Endothelial cell of umbilical vein (primary cell): ENCODE measurements around the gene IL34. TPM values are rescaled to one million over a fixed set of nuclear protein-coding genes. Genes with fewer than 3 reads are reported as not detected.

Experiments
- BruUV-seq: library from RNA; stranded (reverse); fragments of 400-500 nt; replicated peaks from 2 replicates; lab custom pipeline; 2021; lab: Mats Ljungman, UMichigan
- CTCF ChIA-PET: fragments of 300-600, 350-600 bp; sonication (Branson Sonifier 250); formaldehyde crosslinking; loops from one replicate; lab custom pipeline; 2021; ENCODE audit warnings: antibody characterized with exemption, inconsistent platforms; lab: Charles Lee
- POLR2A ChIA-PET: fragments of 300-600, 350-600 bp; sonication (Branson Sonifier 250); formaldehyde crosslinking; loops from one replicate; lab custom pipeline; 2021; ENCODE audit warnings: antibody characterized with exemption, inconsistent platforms; lab: Charles Lee
- DNase-seq: peaks from one replicate; pipeline ENCODE4 v3.0.0-alpha.2; 2011; ENCODE audit warnings: low read depth, low spot score
- FAIRE-seq: peaks from 2 replicates; lab custom pipeline; 2011; peaks lifted over from hg19 to GRCh38; lab: Jason Lieb, UNC
- H2AFZ ChIP-seq: 2 replicates; pipeline ENCODE4 v1.6.0; 2012; ENCODE audit warnings: low read depth, low read length, control low read depth, inconsistent platforms
- H3K27ac ChIP-seq: 2 replicates; pipeline ENCODE4 v1.5.1; 2011; ENCODE audit warnings: low read depth, mild to moderate bottlenecking, control low read depth, low read length, moderate library complexity; ENCODE audit not compliant: insufficient read depth
- H3K27me3 ChIP-seq, 2 experiments: 2 replicates each; pipeline versions ENCODE4 v1.6.0 to v1.6.1; 2011; ENCODE audit warnings: low read length in 2 of 2, mixed read lengths in 1 of 2; ENCODE audit not compliant: control insufficient read depth in 2 of 2, insufficient read depth in 2 of 2
- H3K36me3 ChIP-seq, 2 experiments: 2 replicates in 1 of 2; 3 replicates in 1 of 2; pipeline ENCODE4 v1.5.1; 2011; ENCODE audit warnings: low read length in 2 of 2, mild to moderate bottlenecking in 1 of 2, moderate library complexity in 1 of 2; ENCODE audit not compliant: control insufficient read depth in 2 of 2, insufficient read depth in 2 of 2; ENCODE audit errors: extremely low read depth in 1 of 2
- H3K4me1 ChIP-seq: 3 replicates; pipeline ENCODE4 v1.5.1; 2011; ENCODE audit warnings: mild to moderate bottlenecking, low read length; ENCODE audit not compliant: control insufficient read depth, insufficient read depth; ENCODE audit errors: extremely low read depth
- H3K4me2 ChIP-seq: 2 replicates; pipeline ENCODE4 v1.6.1; 2011; ENCODE audit warnings: low read length, control low read depth, mixed read lengths; ENCODE audit not compliant: insufficient read depth
- H3K4me3 ChIP-seq, 3 experiments: fragments of 200-600 bp in 1 of 3; sonication (generic), shearing (Covaris generic) in 1 of 3; replicated peaks in 1 of 3; 2 replicates each; pipeline ENCODE4 v1.5.1; 2011 to 2016; ENCODE audit warnings: control low read depth in 3 of 3, low read length in 3 of 3, mild to moderate bottlenecking in 2 of 3, inconsistent platforms in 1 of 3, low read depth in 1 of 3, moderate library complexity in 1 of 3; ENCODE audit not compliant: insufficient read depth in 1 of 3
- H3K79me2 ChIP-seq: 2 replicates; pipeline ENCODE4 v1.6.0; 2012; ENCODE audit warnings: low read length, inconsistent platforms; ENCODE audit not compliant: control insufficient read depth, insufficient read depth
- H3K9ac ChIP-seq: replicated peaks from 2 replicates; pipeline ENCODE3; 2011; ENCODE audit warnings: low read length, control low read depth; ENCODE audit not compliant: insufficient read depth; ENCODE audit errors: extremely low read depth
- H3K9me1 ChIP-seq: replicated peaks from 3 replicates; pipeline ENCODE4 v1.6.0; 2011; ENCODE audit warnings: mild to moderate bottlenecking, low read length; ENCODE audit not compliant: control insufficient read depth, insufficient read depth; ENCODE audit errors: extremely low read depth
- H3K9me3 ChIP-seq: replicated peaks from 2 replicates; pipeline ENCODE4 v1.5.1; 2012; ENCODE audit warnings: low read length, inconsistent platforms; ENCODE audit not compliant: control insufficient read depth, insufficient read depth
- H4K20me1 ChIP-seq: replicated peaks from 2 replicates; pipeline ENCODE3; 2011; ENCODE audit warnings: mild to moderate bottlenecking, low read length; ENCODE audit not compliant: control insufficient read depth, insufficient read depth; ENCODE audit errors: extremely low read depth
- EZH2 ChIP-seq: IDR thresholded peaks from 2 replicates; pipeline ENCODE4 v1.6.1; 2012; ENCODE audit warnings: borderline replicate concordance, low read depth, mild to moderate bottlenecking, moderate library complexity, low read length, inconsistent platforms; ENCODE audit not compliant: severe bottlenecking
- FOS ChIP-seq: IDR thresholded peaks from 2 replicates; pipeline ENCODE4 v1.6.1; 2011; ENCODE audit warnings: mild to moderate bottlenecking, low read length, moderate library complexity, borderline replicate concordance; ENCODE audit not compliant: insufficient read depth
- GATA2 ChIP-seq: IDR thresholded peaks from 2 replicates; pipeline ENCODE4 v1.7.0; 2011; ENCODE audit warnings: low read depth, mild to moderate bottlenecking, moderate library complexity, mixed read lengths, low read length; ENCODE audit not compliant: insufficient read length, insufficient read depth
- JUN ChIP-seq: IDR thresholded peaks from 2 replicates; pipeline ENCODE4 v1.6.1; 2011; ENCODE audit warnings: borderline replicate concordance, low read depth; ENCODE audit not compliant: insufficient read length, insufficient read depth
- MAX ChIP-seq: IDR thresholded peaks from 2 replicates; pipeline ENCODE4 v1.6.1; 2011; ENCODE audit not compliant: insufficient read depth, insufficient read length
- MYC ChIP-seq: IDR thresholded peaks from one replicate; pipeline ENCODE4 v1.6.1; 2011; ENCODE audit warnings: mild to moderate bottlenecking, low read depth, low read length
- POLR2A ChIP-seq: IDR thresholded peaks from 2 replicates; pipeline ENCODE4 v1.6.1; 2012; ENCODE audit warnings: low read depth, mild to moderate bottlenecking, control low read depth, low read length
- POLR2AphosphoS5 ChIP-seq: IDR thresholded peaks from 2 replicates; pipeline ENCODE4 v1.6.1; 2012; ENCODE audit warnings: low read depth, mild to moderate bottlenecking, control low read depth, low read length, moderate library complexity; ENCODE audit not compliant: insufficient read depth
- dilution Hi-C: fragments of 300-500 bp; cut with MboI; formaldehyde crosslinking; loops from one replicate; pipeline ENCODE4 v1.15.0; 2019; ENCODE audit warnings: low sequenced_read_pairs; ENCODE audit not compliant: extremely low pct_ligation_motif_present
- intact Hi-C: fragments of 100-400 bp; cut with micrococcal nuclease; formaldehyde crosslinking; loops from one replicate; pipeline ENCODE4 v1.10.0; 2022
- polyA plus RNA-seq, 4 experiments: library from polyadenylated mRNA; depleted of rRNA in 3 of 4; stranded (reverse) in 3 of 4; unstranded in 1 of 4; fragments of >200 nt; gene quantifications; 2 replicates each; pipeline versions ENCODE4 v1.2.1 to v1.2.3, GENCODE V29; 2011 to 2012; ENCODE audit warnings: missing spikeins in 1 of 4
- total RNA-seq: library from RNA; stranded (reverse); gene quantifications from 2 replicates; pipeline ENCODE4 v1.2.3, GENCODE V29; 2021
- TF ChIP-seq, protein P1 (sequence below), 2 donors: IDR thresholded peaks; 1 replicate in 1 of 2; 2 replicates in 1 of 2; pipeline ENCODE4 v1.5.1; 2011; ENCODE audit warnings: low read length in 2 of 2, mild to moderate bottlenecking in 2 of 2, moderate library complexity in 2 of 2, control low read depth in 1 of 2, inconsistent platforms in 1 of 2, low read depth in 1 of 2; ENCODE audit not compliant: insufficient read depth in 1 of 2; ENCODE audit errors: extremely low read depth in 1 of 2

IL34 gene
- total and polyA plus RNA-seq, 2 donors (not counting 3 experiments of a cell fraction or from before 2014, with no cell fraction given): 0.88 to 0.97 TPM

DNA sequence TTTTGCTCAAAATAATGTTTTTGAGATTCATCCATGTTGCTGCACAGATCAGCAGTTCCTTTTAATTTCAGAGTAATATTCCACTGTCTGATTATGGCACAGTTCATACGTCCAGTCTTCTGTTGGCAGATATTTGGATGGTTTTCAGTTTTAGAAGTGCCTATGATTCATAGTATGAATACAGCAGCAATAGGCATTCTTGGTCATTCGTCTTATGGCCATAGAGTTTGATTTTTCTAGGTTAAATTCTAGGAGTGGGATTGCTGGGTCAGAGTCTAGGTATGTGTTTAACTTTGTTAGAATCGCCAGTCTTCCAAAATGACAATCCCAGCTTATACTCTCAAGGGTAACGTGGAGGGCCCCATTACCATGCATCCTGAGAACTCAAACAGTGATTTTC lies 11.5 kb upstream of the IL34 start:
- Histone ChIP-seq H3K27me3 (no peaks in the 10 kb centered on the region), H4K20me1 (no peaks in the 10 kb centered on the region), H3K27ac (peak overlapping the region; percentile 93), H3K9me1 (no peaks in the 10 kb centered on the region), H3K4me3 (no peak overlapping the region), H3K4me1 (peaks cover 19% of the 10 kb centered on the region), H3K9ac (peak overlapping the region; percentile 54), H3K9me3 (no peaks in the 10 kb centered on the region), H3K36me3 (no peaks in the 10 kb centered on the region), H2AFZ (peak overlapping the region; percentile 10), H3K4me2 (peak overlapping the region; percentile 64), H3K79me2 (no peaks in the 10 kb centered on the region)
- dilution Hi-C loops: no loop called here
- TF ChIP-seq FOS (no peak), JUN (no peak), MAX (no peak), POLR2AphosphoS5 (no peak), EZH2 (no peak), POLR2A (no peak), MYC (no peak), GATA2 (no peak)
- TF ChIP-seq, protein P1, sequence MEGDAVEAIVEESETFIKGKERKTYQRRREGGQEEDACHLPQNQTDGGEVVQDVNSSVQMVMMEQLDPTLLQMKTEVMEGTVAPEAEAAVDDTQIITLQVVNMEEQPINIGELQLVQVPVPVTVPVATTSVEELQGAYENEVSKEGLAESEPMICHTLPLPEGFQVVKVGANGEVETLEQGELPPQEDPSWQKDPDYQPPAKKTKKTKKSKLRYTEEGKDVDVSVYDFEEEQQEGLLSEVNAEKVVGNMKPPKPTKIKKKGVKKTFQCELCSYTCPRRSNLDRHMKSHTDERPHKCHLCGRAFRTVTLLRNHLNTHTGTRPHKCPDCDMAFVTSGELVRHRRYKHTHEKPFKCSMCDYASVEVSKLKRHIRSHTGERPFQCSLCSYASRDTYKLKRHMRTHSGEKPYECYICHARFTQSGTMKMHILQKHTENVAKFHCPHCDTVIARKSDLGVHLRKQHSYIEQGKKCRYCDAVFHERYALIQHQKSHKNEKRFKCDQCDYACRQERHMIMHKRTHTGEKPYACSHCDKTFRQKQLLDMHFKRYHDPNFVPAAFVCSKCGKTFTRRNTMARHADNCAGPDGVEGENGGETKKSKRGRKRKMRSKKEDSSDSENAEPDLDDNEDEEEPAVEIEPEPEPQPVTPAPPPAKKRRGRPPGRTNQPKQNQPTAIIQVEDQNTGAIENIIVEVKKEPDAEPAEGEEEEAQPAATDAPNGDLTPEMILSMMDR (IDR thresholded peaks at IDR 0.05; ENCODE audit: extremely low read depth in 1 of 2, insufficient read depth in 1 of 2, low read depth in 1 of 2, low read length in 2 of 2): no peak
- no TSS peak for BruUV-seq
- POLR2A ChIA-PET: interaction anchor here (1.2 kb wide), 1 partner anchor 61 kb away, joined by 4 read pairs; no protein-coding TSS in a partner anchor
- CTCF ChIA-PET: interaction anchor here (0.9 to 1.5 kb wide), 3 partner anchors 46 to 61 kb away, joined by 4 to 9 read pairs (median 6); no protein-coding TSS in a partner anchor
- FAIRE-seq (peak; percentile 61), DNase-seq (no peak)
- intact Hi-C loops: loop anchor here (1.0 kb wide), 2 partner anchors 47 to 62 kb away; no protein-coding TSS in a partner anchor
